HL-60 (cell line): ENCODE measurements around the gene GDF11.

Experiments
- DNase-seq, 2 experiments: peaks; one replicate each; pipeline ENCODE4 v3.0.0-alpha.2; 2010 to 2020; ENCODE audit warnings: low read depth in 1 of 2, low spot score in 1 of 2
- H3K27ac ChIP-seq: fragments of 250-450 bp; sonication (Bioruptor Pico); replicated peaks from 2 replicates; pipeline ENCODE4 v1.5.1; 2020; ENCODE audit warnings: mild to moderate bottlenecking, moderate library complexity
- H3K27me3 ChIP-seq: fragments of 250-450 bp; sonication (Bioruptor Pico); 2 replicates; pipeline ENCODE4 v1.5.1; 2021; ENCODE audit warnings: mild to moderate bottlenecking, moderate library complexity; ENCODE audit not compliant: insufficient read depth, poor library complexity, severe bottlenecking
- H3K4me3 ChIP-seq: replicated peaks from 2 replicates; pipeline ENCODE4 v1.5.1; 2011; ENCODE audit warnings: mild to moderate bottlenecking, control low read depth, low read length; ENCODE audit not compliant: insufficient read depth
- GABPA ChIP-seq: IDR thresholded peaks from 2 replicates; pipeline ENCODE4 v1.6.1; 2012; ENCODE audit warnings: low read depth
- POLR2AphosphoS5 ChIP-seq: IDR thresholded peaks from 2 replicates; pipeline ENCODE4 v1.6.1; 2012; ENCODE audit warnings: low read depth
- SPI1 ChIP-seq: IDR thresholded peaks from 2 replicates; pipeline ENCODE4 v1.6.1; 2012; ENCODE audit warnings: low read depth, mild to moderate bottlenecking, borderline replicate concordance
- TF ChIP-seq, protein P1 (sequence below): IDR thresholded peaks from one replicate; pipeline ENCODE4 v1.5.1; 2011; ENCODE audit warnings: low read length, control low read depth, inconsistent platforms; ENCODE audit not compliant: insufficient read depth
- TF ChIP-seq, protein P2 (sequence below): IDR thresholded peaks from 2 replicates; pipeline ENCODE4 v1.6.1; 2012; ENCODE audit warnings: low read depth; ENCODE audit not compliant: insufficient replicate concordance

GDF11 gene

DNA sequence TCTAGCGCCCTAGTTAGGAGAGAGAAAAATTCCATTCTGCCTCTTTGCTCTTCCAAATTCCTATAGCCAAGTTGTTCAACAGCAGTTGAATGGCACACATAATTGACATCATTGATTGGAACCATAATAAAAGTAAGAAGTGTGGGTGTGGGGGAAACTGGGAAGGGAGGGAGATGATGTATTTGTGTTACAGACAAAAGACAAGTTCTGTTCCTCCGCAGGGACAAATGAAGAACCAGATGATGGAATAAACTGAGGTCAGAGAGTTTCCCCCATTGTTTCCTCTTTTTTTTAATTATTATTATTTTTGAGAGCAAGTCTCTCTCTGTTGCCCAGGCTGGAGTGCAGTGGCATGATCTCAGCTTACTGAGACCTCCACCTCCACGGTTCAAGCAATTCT lies 34.9 kb downstream of the GDF11 start:
- no peak overlapping the region for H3K27ac ChIP-seq
- TF ChIP-seq SPI1 (no peak), GABPA (no peak), POLR2AphosphoS5 (no peak)
- TF ChIP-seq, protein P1, sequence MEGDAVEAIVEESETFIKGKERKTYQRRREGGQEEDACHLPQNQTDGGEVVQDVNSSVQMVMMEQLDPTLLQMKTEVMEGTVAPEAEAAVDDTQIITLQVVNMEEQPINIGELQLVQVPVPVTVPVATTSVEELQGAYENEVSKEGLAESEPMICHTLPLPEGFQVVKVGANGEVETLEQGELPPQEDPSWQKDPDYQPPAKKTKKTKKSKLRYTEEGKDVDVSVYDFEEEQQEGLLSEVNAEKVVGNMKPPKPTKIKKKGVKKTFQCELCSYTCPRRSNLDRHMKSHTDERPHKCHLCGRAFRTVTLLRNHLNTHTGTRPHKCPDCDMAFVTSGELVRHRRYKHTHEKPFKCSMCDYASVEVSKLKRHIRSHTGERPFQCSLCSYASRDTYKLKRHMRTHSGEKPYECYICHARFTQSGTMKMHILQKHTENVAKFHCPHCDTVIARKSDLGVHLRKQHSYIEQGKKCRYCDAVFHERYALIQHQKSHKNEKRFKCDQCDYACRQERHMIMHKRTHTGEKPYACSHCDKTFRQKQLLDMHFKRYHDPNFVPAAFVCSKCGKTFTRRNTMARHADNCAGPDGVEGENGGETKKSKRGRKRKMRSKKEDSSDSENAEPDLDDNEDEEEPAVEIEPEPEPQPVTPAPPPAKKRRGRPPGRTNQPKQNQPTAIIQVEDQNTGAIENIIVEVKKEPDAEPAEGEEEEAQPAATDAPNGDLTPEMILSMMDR: no peak
- TF ChIP-seq, protein P2, sequence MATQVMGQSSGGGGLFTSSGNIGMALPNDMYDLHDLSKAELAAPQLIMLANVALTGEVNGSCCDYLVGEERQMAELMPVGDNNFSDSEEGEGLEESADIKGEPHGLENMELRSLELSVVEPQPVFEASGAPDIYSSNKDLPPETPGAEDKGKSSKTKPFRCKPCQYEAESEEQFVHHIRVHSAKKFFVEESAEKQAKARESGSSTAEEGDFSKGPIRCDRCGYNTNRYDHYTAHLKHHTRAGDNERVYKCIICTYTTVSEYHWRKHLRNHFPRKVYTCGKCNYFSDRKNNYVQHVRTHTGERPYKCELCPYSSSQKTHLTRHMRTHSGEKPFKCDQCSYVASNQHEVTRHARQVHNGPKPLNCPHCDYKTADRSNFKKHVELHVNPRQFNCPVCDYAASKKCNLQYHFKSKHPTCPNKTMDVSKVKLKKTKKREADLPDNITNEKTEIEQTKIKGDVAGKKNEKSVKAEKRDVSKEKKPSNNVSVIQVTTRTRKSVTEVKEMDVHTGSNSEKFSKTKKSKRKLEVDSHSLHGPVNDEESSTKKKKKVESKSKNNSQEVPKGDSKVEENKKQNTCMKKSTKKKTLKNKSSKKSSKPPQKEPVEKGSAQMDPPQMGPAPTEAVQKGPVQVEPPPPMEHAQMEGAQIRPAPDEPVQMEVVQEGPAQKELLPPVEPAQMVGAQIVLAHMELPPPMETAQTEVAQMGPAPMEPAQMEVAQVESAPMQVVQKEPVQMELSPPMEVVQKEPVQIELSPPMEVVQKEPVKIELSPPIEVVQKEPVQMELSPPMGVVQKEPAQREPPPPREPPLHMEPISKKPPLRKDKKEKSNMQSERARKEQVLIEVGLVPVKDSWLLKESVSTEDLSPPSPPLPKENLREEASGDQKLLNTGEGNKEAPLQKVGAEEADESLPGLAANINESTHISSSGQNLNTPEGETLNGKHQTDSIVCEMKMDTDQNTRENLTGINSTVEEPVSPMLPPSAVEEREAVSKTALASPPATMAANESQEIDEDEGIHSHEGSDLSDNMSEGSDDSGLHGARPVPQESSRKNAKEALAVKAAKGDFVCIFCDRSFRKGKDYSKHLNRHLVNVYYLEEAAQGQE: no peak

DNA sequence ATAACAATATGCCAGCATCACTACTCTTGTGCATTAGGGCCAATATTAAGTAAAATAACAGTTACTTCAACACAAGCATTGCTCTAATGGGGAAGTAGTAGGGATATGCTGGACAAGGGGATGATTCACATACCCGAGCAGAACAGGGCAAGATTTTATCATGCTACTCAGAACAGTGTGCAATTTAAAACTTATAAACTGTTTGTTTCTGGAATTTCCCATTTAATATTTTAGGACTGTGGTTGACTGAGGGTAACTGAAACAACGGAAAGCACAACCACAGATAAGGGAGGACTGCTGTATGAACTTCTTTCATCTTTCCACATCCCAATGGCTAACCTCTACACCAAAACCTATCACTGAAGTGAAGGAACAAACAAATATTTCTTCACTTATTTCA lies 37.8 kb downstream of the GDF11 start:
- Histone ChIP-seq H3K27me3 (no peaks in the 10 kb centered on the region), H3K27ac (no peak overlapping the region), H3K4me3 (no peak overlapping the region)
- no peak for TF ChIP-seq GABPA
- TF ChIP-seq, protein P1: no peak
- no peak for TF ChIP-seq POLR2AphosphoS5
- TF ChIP-seq SPI1: no peak
- TF ChIP-seq, protein P2: no peak
- peak; percentile 3 to 22 for DNase-seq

More for the DNA sequence above, 34.9 kb downstream of the GDF11 start:
- Histone ChIP-seq H3K4me3 (no peak overlapping the region), H3K27me3 (no peaks in the 10 kb centered on the region)
- no peak for DNase-seq

DNA sequence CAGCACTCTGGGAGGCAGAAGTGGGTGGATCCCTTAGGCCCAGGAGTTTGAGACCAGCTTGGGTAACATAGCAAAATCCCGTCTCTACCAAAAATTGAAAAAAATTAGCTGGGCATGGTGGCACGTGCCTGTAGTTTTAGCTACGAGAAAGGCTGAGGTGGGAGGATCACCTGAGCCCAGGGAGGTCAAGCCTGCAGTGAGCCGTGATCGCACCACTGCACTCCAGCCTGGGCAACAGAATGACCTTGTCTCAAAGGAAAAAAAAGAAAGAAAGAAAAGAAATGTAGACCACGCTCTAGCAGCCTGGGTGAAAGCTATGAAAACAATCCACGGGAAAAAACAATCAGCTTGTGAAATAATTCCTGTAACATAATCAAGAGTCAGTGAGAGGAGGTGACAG lies 45.6 kb downstream of the GDF11 start:
- no peak for DNase-seq
- Histone ChIP-seq H3K4me3 (no peak overlapping the region), H3K27ac (no peak overlapping the region), H3K27me3 (no peaks in the 10 kb centered on the region)
- TF ChIP-seq, protein P1: no peak
- TF ChIP-seq, protein P2: no peak
- no peak for TF ChIP-seq POLR2AphosphoS5
- TF ChIP-seq GABPA: no peak
- TF ChIP-seq SPI1: no peak
